Inferior parietal cortex (tissue), 1 donor: ENCODE measurements around the gene HS3ST1.

ENCODE experiments used
- DNase-seq: peaks from one replicate; pipeline ENCODE4 v3.0.0-alpha.2; 2016; ENCODE audit errors: extremely low spot score

Gene HS3ST1

DNA sequence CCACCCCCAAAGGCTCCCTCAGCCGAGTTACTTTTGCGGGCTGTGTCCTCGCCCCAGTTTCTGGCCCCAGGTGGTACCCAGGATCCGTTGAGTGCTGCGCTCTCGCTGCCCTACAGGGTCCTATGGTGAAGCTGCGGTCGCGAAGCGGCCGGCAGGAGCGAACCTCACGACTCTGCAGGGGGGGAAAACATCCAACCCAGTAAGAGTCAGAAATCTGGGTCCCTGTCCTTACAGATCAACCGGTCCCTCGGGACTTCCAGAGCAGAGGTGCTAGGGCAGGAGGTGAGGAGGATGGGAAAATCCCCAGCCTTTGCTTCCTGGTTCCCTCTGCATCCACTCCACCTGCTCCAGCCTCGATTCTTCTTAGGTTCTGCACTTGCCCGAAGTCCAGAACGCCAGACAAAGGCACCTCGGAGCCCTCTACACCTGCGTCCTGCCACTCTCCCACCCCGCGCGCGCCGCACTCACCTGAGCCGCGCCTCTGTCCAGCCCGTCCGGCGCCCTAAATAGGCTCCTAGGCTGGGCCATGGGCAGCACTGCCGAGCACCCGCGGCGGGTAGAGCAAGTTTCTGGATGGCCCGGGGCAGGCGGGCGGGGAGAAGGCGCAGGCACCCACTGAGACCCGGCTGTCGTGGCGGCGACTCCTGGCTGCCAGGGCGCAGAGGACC, at the start of gene HS3ST1:
HS3ST1 (minus strand) TSS at position 664 of the 668 bp plus-strand sequence. CDS start 28,889 bp downstream, outside the sequence.
- DNase-seq = no peak

- DNase-seq = no peak
These were observed 47.2 kb upstream of the HS3ST1 start for GRCh38 chr4:11475871-11476270.

- DNase-seq = no peak
These were observed 45.5 kb upstream of the HS3ST1 start for GRCh38 chr4:11474146-11474545.

- DNase-seq = no peak
These were observed 43.8 kb upstream of the HS3ST1 start for GRCh38 chr4:11472535-11472934.

DNA sequence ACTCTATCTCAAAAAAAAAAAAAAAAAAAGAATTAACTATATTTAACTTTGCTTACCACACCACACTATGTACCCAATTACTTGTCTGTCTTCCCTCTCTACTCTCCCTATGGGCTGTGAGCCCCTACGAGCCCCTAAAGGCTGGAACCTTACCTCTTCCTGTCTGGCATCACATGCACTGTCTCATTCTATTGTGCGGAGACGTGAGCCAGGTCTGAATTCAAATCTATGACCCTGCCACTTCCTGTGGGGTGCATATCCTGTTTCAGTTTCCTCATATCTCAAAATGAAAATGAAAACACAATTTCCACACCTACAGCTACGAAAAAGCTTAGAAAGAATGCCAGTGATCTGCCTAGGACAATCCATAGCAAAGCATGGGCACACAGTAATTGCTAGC, 42.9 kb upstream of the HS3ST1 start:
- no peak for DNase-seq

- DNase-seq = no peak
These were observed 42.4 kb upstream of the HS3ST1 start for GRCh38 chr4:11471046-11471441.

GRCh38 chr4:11470438-11471045, 41.8 kb upstream of the HS3ST1 start:
- no peak for DNase-seq

- no peak for DNase-seq
These were observed 41.1 kb upstream of the HS3ST1 start for GRCh38 chr4:11469650-11470437.

DNA sequence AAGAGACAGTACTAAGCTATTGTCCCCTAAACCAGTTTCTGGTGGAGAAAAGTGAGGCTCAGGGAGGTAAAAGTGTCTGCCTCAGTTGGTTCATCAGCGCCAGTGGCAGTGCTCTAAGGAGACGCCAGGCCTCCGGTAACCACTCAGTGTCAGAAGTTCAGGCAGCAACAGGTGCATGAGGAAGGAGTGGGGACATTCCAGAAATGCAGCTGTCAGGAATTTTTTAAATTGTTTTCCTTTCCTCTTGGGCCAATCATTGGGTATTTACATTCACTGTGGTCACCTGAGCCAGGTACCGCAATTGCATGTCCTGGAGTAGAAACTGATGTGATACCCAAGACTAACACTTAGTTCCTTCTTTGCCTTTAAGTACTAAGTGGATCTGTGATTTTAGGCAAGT, 40.2 kb upstream of the HS3ST1 start:
- no peak for DNase-seq

DNA sequence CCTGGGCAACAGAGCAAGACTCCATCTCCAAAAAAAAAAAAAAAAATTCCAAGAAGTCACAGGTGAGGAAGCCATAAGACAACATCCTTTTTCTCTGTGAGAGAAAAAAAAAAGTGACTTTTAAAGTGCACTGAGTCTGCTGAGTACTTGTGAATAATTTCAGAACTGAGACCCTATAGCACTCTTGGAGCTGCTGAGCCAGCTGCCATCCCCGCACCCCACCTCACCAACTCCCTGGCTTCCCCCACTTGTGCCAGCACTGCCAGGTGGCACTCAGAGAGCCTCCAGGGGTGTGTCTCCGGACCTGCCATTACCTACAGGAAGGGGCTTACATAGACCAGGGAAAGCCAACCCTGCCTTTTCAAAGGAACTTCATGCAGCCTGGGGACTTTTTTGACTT, 39.2 kb upstream of the HS3ST1 start:
- DNase-seq = no peak

- no peak for DNase-seq
These were observed 35.0 kb upstream of the HS3ST1 start for GRCh38 chr4:11463707-11464106.

GRCh38 chr4:11456401-11456800, 27.7 kb upstream of the HS3ST1 start:
- DNase-seq = no peak

DNA sequence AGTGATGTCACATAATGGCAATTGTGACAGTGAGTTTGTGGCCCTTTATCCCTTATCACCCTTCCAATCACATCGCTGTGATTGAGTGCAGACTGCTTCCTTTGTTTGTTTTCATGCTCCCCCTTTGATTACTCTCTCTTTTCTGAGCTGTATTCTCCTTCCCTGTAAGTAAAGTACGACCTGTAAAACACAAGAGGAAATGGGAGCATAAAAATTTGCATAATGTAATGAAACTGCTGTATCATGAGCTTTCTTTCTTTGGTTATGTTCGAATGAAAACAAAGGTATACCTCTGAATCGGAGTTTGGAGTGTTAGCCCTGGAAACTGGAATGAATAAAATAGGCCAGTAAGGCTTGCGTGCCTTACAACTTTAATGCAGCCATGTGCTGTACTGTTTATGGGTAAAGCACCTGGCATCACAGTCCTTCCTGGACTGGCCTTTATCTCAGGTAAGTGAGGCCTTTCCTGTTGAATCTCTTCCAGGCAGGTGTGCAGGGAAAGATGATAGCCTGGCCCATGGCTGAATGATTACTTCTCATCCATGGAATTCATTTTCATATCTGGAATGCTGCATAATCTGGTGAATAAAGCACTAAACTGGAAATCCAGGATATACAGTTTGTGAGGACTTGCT, 26.6 kb upstream of the HS3ST1 start:
- no peak for DNase-seq

GRCh38 chr4:11451716-11452115, 23.0 kb upstream of the HS3ST1 start:
- no peak for DNase-seq

DNA sequence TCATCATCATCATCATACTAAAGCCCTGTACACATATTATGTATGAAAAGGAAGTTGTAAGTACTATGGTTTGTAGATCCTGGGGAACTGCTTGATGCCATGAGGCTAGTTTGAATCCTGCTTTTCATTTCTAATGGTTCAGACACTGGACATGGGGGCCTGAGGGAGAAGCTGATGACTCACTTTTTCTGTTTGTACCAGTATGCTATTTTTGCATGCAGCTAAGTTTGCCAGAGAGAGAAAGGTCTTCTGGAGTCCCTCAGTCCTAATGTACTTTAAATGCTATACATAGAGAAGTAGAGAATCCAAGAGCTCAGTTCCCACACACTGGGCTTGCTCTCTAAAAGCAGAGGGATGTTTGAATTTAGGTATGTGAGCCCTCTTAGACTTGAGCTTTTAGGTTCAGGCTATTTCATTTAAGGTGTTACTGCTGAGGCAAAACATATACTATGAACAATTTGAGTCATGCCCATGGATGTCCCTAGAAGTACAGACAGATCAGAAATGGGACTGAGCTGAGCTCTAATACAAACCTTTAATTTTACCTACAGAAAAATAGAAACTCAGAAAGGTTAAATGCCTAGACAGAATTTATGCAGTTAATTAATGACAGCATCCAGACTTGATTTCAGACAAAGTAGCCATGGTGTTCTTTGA, 17.6 kb upstream of the HS3ST1 start:
- DNase-seq = no peak

DNA sequence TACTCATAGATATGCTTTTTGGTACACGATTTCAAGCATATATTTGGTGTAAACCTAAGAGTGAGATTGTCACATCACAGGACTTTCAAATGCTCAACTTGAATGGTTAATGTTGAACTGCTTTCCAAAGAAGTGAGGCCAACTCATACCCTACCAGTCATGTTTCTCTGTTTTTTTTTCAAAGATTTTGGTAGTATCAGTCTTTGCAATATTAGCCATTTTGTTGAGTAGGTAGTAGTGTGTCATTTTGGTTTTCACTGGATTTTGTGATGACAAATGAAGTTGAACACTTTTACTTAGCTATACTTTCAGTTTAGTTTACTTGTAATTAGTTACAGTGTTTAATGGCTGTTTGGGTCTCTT, 12.5 kb upstream of the HS3ST1 start:
- DNase-seq = no peak

- no peak for DNase-seq
These were observed 11.9 kb upstream of the HS3ST1 start for GRCh38 chr4:11440481-11441193.

DNA sequence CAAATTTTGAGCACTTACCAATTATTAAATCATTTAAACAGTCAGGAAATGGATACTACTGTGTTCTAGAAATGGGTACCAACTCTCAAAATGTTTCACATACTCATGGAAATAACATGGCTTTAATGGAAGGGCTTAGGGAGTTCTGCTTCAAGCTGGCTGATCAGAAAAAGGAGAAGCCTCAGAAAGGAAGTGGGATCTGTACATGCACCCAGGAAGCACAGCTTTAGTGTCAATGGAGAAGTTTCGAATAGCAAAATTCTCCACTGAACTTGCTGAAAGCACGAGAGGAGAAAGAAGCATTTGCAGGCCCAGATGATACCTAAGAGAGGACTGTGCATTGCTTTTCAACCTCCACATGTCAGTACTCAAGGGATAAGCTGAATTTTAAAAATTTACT, 11.1 kb upstream of the HS3ST1 start:
- no peak for DNase-seq

GRCh38 chr4:11438647-11439046, 10.0 kb upstream of the HS3ST1 start:
- DNase-seq = no peak

- no peak for DNase-seq
These were observed 8.0 kb upstream of the HS3ST1 start for GRCh38 chr4:11436673-11437072.

DNA sequence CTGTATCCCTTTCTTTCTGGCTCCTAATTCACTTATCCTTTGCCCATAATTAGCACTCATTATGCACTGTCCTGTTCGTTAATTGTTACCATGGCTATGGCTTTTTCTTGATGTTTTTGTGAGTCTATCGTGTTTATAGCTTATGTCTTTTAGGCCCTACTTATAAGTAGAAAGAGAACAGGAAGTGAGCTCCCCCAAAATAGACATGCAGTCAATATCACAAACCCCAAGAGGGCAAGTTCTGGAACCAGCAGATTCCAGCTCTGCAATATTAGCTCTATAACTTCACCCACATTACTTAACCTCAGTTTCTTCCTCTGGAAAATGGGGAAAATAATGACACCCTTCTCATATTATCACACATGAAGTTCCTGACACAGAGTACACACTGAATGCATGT, 7.4 kb upstream of the HS3ST1 start:
- no peak for DNase-seq
